ENCODE results near the gene PPT2. TPM values are rescaled to one million over a fixed set of nuclear protein-coding genes. Genes with fewer than 3 reads are reported as not detected.

Gene PPT2
- total RNA-seq, 1 donor from 2014 or later, result 58.6 TPM

GRCh38 chr6:32113386-32114352 lies 40.3 kb upstream of the PPT2 start:
- H3K4me3 Mint-ChIP-seq, result no peak overlapping the region
- H3K27me3 Mint-ChIP-seq (ENCODE audit: low read depth), result peaks cover 12% of the 10 kb centered on the region
- TF ChIP-seq, protein P1, sequence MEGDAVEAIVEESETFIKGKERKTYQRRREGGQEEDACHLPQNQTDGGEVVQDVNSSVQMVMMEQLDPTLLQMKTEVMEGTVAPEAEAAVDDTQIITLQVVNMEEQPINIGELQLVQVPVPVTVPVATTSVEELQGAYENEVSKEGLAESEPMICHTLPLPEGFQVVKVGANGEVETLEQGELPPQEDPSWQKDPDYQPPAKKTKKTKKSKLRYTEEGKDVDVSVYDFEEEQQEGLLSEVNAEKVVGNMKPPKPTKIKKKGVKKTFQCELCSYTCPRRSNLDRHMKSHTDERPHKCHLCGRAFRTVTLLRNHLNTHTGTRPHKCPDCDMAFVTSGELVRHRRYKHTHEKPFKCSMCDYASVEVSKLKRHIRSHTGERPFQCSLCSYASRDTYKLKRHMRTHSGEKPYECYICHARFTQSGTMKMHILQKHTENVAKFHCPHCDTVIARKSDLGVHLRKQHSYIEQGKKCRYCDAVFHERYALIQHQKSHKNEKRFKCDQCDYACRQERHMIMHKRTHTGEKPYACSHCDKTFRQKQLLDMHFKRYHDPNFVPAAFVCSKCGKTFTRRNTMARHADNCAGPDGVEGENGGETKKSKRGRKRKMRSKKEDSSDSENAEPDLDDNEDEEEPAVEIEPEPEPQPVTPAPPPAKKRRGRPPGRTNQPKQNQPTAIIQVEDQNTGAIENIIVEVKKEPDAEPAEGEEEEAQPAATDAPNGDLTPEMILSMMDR (IDR thresholded peaks at IDR 0.05; ENCODE audit: unreplicated experiment), result no peak
- no peak for DNase-seq (ENCODE audit: low spot score in 2 of 2, unreplicated experiment in 2 of 2)
- peaks cover 12% of the 10 kb centered on the region for H3K36me3 Mint-ChIP-seq
- peaks cover 11% of the 10 kb centered on the region for H3K4me1 Mint-ChIP-seq
- H3K9me3 Mint-ChIP-seq, result no peaks in the 10 kb centered on the region
- peak overlapping the region; percentile 27 for H3K27ac Mint-ChIP-seq

GRCh38 chr6:32114796-32115195 lies 39.1 kb upstream of the PPT2 start:
- DNase-seq (ENCODE audit: low spot score in 2 of 2, unreplicated experiment in 2 of 2), result no peak
- Mint-ChIP-seq H3K4me1 (peaks cover 11% of the 10 kb centered on the region), H3K9me3 (no peaks in the 10 kb centered on the region), H3K4me3 (no peak overlapping the region), H3K27ac (peak overlapping the region; percentile 90), H3K36me3 (peaks cover 12% of the 10 kb centered on the region), H3K27me3 (ENCODE audit: low read depth) (peaks cover 2% of the 10 kb centered on the region)
- TF ChIP-seq, protein P1 (IDR thresholded peaks at IDR 0.05; ENCODE audit: unreplicated experiment), result no peak

DNA sequence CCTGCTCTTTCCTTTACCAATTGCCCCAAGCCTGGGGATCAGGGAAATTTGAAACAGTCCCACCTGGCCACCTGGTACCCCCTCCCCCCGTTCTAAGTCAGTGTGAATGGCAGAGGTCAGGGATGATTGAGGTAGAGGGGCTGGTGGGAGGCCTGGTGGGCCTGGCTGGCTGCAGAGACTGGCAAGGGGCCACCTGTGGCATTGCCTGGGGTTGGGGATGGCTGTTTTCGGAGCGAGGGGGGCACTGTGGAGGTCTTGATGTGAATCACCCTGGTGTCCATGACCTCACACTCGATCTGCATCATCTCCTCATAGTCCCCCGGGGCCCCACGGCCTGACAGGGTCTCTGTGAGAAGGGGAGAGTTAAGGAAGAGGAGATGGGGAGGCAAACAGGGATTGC lies 38.3 kb upstream of the PPT2 start:
- TF ChIP-seq, protein P1 (IDR thresholded peaks at IDR 0.05; ENCODE audit: unreplicated experiment), result no peak
- Mint-ChIP-seq H3K27ac (no peak overlapping the region), H3K4me1 (peaks cover 11% of the 10 kb centered on the region)

GRCh38 chr6:32116674-32117073 lies 37.3 kb upstream of the PPT2 start:
- H3K4me3 Mint-ChIP-seq, result no peak overlapping the region
- H3K36me3 Mint-ChIP-seq, result peaks cover 20% of the 10 kb centered on the region
- H3K27me3 Mint-ChIP-seq (ENCODE audit: low read depth), result no peaks in the 10 kb centered on the region
- TF ChIP-seq, protein P1 (IDR thresholded peaks at IDR 0.05; ENCODE audit: unreplicated experiment), result peak; percentile 32
- H3K27ac Mint-ChIP-seq, result no peak overlapping the region
- H3K4me1 Mint-ChIP-seq, result peaks cover 11% of the 10 kb centered on the region
- no peak for DNase-seq (ENCODE audit: low spot score in 2 of 2, unreplicated experiment in 2 of 2)
- H3K9me3 Mint-ChIP-seq, result no peaks in the 10 kb centered on the region

More for the DNA sequence above, 38.3 kb upstream of the PPT2 start:
- Mint-ChIP-seq H3K4me3 (no peak overlapping the region), H3K36me3 (peaks cover 12% of the 10 kb centered on the region), H3K27me3 (ENCODE audit: low read depth) (no peaks in the 10 kb centered on the region), H3K9me3 (no peaks in the 10 kb centered on the region)
- no peak for DNase-seq (ENCODE audit: low spot score in 2 of 2, unreplicated experiment in 2 of 2)

- Mint-ChIP-seq H3K9me3 (no peaks in the 10 kb centered on the region), H3K36me3 (peaks cover 27% of the 10 kb centered on the region)
- no peak for DNase-seq (ENCODE audit: low spot score in 2 of 2, unreplicated experiment in 2 of 2)
Observed at GRCh38 chr6:32117461-32117860, 36.5 kb upstream of the PPT2 start.

More at GRCh38 chr6:32117461-32117860, 36.5 kb upstream of the PPT2 start:
- Mint-ChIP-seq H3K4me3 (no peak overlapping the region), H3K27me3 (ENCODE audit: low read depth) (no peaks in the 10 kb centered on the region), H3K27ac (no peak overlapping the region), H3K4me1 (peaks cover 11% of the 10 kb centered on the region)
- TF ChIP-seq, protein P1 (IDR thresholded peaks at IDR 0.05; ENCODE audit: unreplicated experiment), result no peak

Measured in mesothelial cell of epicardium (in vitro differentiated cells).